ENCODE measurements around the gene MED12L.

- TF ChIP-seq CTCF (IDR thresholded peaks at IDR 0.05; ENCODE audit: insufficient read depth, low read length) (no peak), POLR2AphosphoS5 (IDR thresholded peaks at IDR 0.05; ENCODE audit: low read depth) (no peak), REST (IDR thresholded peaks at IDR 0.05; ENCODE audit: insufficient replicate concordance, low read depth) (no peak)
Measured at GRCh38 chr3:151142929-151143328, 57.5 kb downstream of the MED12L start.
